IPS DF 4.7 (cell line): ENCODE results near the gene PRAMEF17.
"Not testable (repeated sequence)": the region's sequence is repeated elsewhere in the genome, so short reads cannot be mapped to it uniquely, and the experiment has no call there.

Source experiments
- DNase-seq: peaks from one replicate; pipeline ENCODE4 v3.0.0-alpha.2; 2013; ENCODE audit warnings: low spot score; ENCODE audit errors: extremely low read depth

PRAMEF17 gene

GRCh38 chr1:13389332-13389731 lies at the start of gene PRAMEF17:
TSS of gene PRAMEF17 (plus strand) at chr1:13389632. CDS start at chr1:13389658, 26 bp downstream.
- DNase-seq, result not testable (repeated sequence)

GRCh38 chr1:13342496-13342895 lies 46.9 kb upstream of the PRAMEF17 start:
- DNase-seq, result not testable (repeated sequence)

GRCh38 chr1:13347034-13347433 lies 42.4 kb upstream of the PRAMEF17 start, which contains the start of gene PRAMEF14:
TSS of gene PRAMEF14 (minus strand) at chr1:13347134. CDS start at chr1:13345314, 1,820 bp downstream.
- not testable (repeated sequence) for DNase-seq

- DNase-seq, result not testable (repeated sequence)
These were observed 36.0 kb upstream of the PRAMEF17 start for GRCh38 chr1:13353476-13353875.

GRCh38 chr1:13354475-13354874 lies 35.0 kb upstream of the PRAMEF17 start:
- not testable (repeated sequence) for DNase-seq

- peak; percentile 19 for DNase-seq
These were observed 32.7 kb upstream of the PRAMEF17 start for GRCh38 chr1:13356774-13357173.

- not testable (repeated sequence) for DNase-seq
These were observed 27.1 kb upstream of the PRAMEF17 start for GRCh38 chr1:13362364-13362763.

- DNase-seq, result not testable (repeated sequence)
These were observed 24.5 kb upstream of the PRAMEF17 start for GRCh38 chr1:13364928-13365327.

GRCh38 chr1:13366536-13366935 lies 22.9 kb upstream of the PRAMEF17 start:
- DNase-seq, result not testable (repeated sequence)

- DNase-seq, result not testable (repeated sequence)
These were observed 20.9 kb upstream of the PRAMEF17 start for GRCh38 chr1:13368544-13368943.

GRCh38 chr1:13378983-13379382 lies 10.4 kb upstream of the PRAMEF17 start:
- DNase-seq, result not testable (repeated sequence)

- not testable (repeated sequence) for DNase-seq
These were observed 9.1 kb upstream of the PRAMEF17 start for GRCh38 chr1:13380380-13380779.

GRCh38 chr1:13393004-13393403 lies 3.6 kb downstream of the PRAMEF17 start:
- not testable (repeated sequence) for DNase-seq

GRCh38 chr1:13394761-13395160 lies 5.3 kb downstream of the PRAMEF17 start:
- DNase-seq, result not testable (repeated sequence)

- DNase-seq, result not testable (repeated sequence)
These were observed 5.9 kb downstream of the PRAMEF17 start for GRCh38 chr1:13395311-13395710.

- no peak for DNase-seq
These were observed 18.4 kb downstream of the PRAMEF17 start for GRCh38 chr1:13407811-13408210.

GRCh38 chr1:13410150-13410549 lies 20.7 kb downstream of the PRAMEF17 start, which contains the start of gene PRAMEF20:
TSS of gene PRAMEF20 (plus strand) at chr1:13410450. CDS start at chr1:13416355, 5,905 bp downstream.
- not testable (repeated sequence) for DNase-seq

GRCh38 chr1:13430495-13430894 lies 41.1 kb downstream of the PRAMEF17 start:
- DNase-seq, result no peak

- no peak for DNase-seq
These were observed 42.8 kb downstream of the PRAMEF17 start for GRCh38 chr1:13432251-13432650.

- not testable (repeated sequence) for DNase-seq
These were observed 44.4 kb downstream of the PRAMEF17 start for GRCh38 chr1:13433694-13434358.

GRCh38 chr1:13435458-13435857 lies 46.0 kb downstream of the PRAMEF17 start:
- no peak for DNase-seq

- not testable (repeated sequence) for DNase-seq
These were observed 49.8 kb downstream of the PRAMEF17 start for GRCh38 chr1:13439104-13439783.
